Gastrocnemius medialis (tissue), 4 donors: ENCODE results near the gene CNTF. TPM values are rescaled to one million over a fixed set of nuclear protein-coding genes. Genes with fewer than 3 reads are reported as not detected.

Experiments used
- ATAC-seq, 2 donors: fragments of 150-250 bp; one replicate each; pipeline ENCODE4 v1.9.1; 2016
- DNase-seq, 2 donors: peaks; one replicate each; pipeline ENCODE4 v3.0.0-alpha.2; 2019
- H3K27ac ChIP-seq, 4 donors: fragments of 200-600 bp; sonication (generic); 1 replicate in 1 of 4; 2 replicates in 3 of 4; pipeline ENCODE4 v1.5.1; 2016 to 2018; ENCODE audit warnings: mild to moderate bottlenecking in 2 of 4, moderate library complexity in 1 of 4
- H3K27me3 ChIP-seq, 3 donors: fragments of 200-600 bp; sonication (generic) in 2 of 3; 1 replicate in 1 of 3; 2 replicates in 2 of 3; pipeline versions ENCODE4 v1.5.1 to v1.6.0; 2016 to 2019; ENCODE audit warnings: mild to moderate bottlenecking in 1 of 3, moderate library complexity in 1 of 3
- H3K36me3 ChIP-seq, 2 donors: fragments of 200-600 bp; sonication (generic) in 1 of 2; one replicate each; pipeline ENCODE4 v1.5.1; 2017 to 2018
- H3K4me1 ChIP-seq, 2 donors: fragments of 200-600 bp; sonication (generic) in 1 of 2; one replicate each; pipeline ENCODE4 v1.5.1; 2016 to 2017; ENCODE audit warnings: mild to moderate bottlenecking in 2 of 2
- H3K4me3 ChIP-seq, 4 donors: fragments of 200-600 bp; sonication (generic) in 3 of 4; 1 replicate in 1 of 4; 2 replicates in 3 of 4; pipeline ENCODE4 v1.5.1; 2016 to 2019; ENCODE audit warnings: mild to moderate bottlenecking in 2 of 4
- H3K9me3 ChIP-seq, 3 donors: fragments of 200-600 bp; sonication (generic) in 2 of 3; 1 replicate in 1 of 3; 2 replicates in 2 of 3; pipeline ENCODE4 v1.5.1; 2016 to 2019
- CTCF ChIP-seq, 5 experiments: fragments of 450-650 bp in 3 of 5; fragments of 200-600 bp in 2 of 5; sonication (generic) in 2 of 5; IDR thresholded peaks in 4 of 5; conservative IDR thresholded peaks in 1 of 5; 1 replicate in 4 of 5; 2 replicates in 1 of 5; pipeline ENCODE4 v1.5.1; 2016 to 2019; ENCODE audit warnings: antibody characterized with exemption in 5 of 5, mild to moderate bottlenecking in 3 of 5, moderate library complexity in 3 of 5
- POLR2A ChIP-seq, 2 donors: fragments of 450-650 bp; IDR thresholded peaks; one replicate each; pipeline ENCODE4 v1.6.1; 2017; ENCODE audit warnings: antibody characterized with exemption in 2 of 2, mild to moderate bottlenecking in 2 of 2, moderate library complexity in 2 of 2
- in situ Hi-C, 4 donors: fragments of 200-750 bp; cut with MboI; loops; one replicate each; pipeline versions ENCODE4 v1.15.0 to v1.8.0; 2017; ENCODE audit warnings: low sequenced_read_pairs in 4 of 4
- intact Hi-C: fragments of 100-400 bp; cut with DNase I; formaldehyde crosslinking; loops from one replicate; pipeline ENCODE4 v1.15.1; 2023; ENCODE audit warnings: low total_unique reads
- total RNA-seq, 4 donors: library from RNA; depleted of rRNA; stranded (reverse); fragments of >200 nt; gene quantifications; one replicate each; pipeline versions ENCODE4 v1.1.0 to v1.2.3, GENCODE V29; 2016

CNTF gene
- total RNA-seq, 4 donors from 2014 or later, result 3.2 to 8.5 (median 4.0) TPM

- intact Hi-C loops (loop anchor here (2.0 kb wide), 1 partner anchor 30 kb away; no protein-coding TSS in a partner anchor), in situ Hi-C loops (loop anchor here in 2 of 4 donors (25.0 kb wide), 2 partner anchors 884 to 934 kb away; partner anchors contain the start of genes CLP1 (in 1 of the 2), MED19 (in 1 of the 2), TMX2 (in 1 of the 2) and ZDHHC5 (in 1 of the 2))
- DNase-seq (no peak), ATAC-seq (no peak)
- no peak for TF ChIP-seq CTCF (IDR thresholded peaks at IDR 0.05 in 4 of 5, conservative IDR thresholded peaks at IDR 0.05 in 1 of 5)
- no peak for TF ChIP-seq POLR2A (IDR thresholded peaks at IDR 0.05)
- Histone ChIP-seq H3K27ac (no peak overlapping the region), H3K36me3 (no peaks in the 10 kb centered on the region), H3K27me3 (no peaks in the 10 kb centered on the region), H3K4me1 (peaks cover 66 to 79% of the 10 kb centered on the region in 2 donors), H3K9me3 (no peaks in the 10 kb centered on the region), H3K4me3 (no peak overlapping the region)
Observed at GRCh38 chr11:58596621-58597020, 25.8 kb upstream of the CNTF start.

GRCh38 chr11:58597486-58598144 lies 24.9 kb upstream of the CNTF start:
- in situ Hi-C loops, result loop anchor here in 2 of 4 donors (25.0 kb wide), 2 partner anchors 885 to 935 kb away; partner anchors contain the start of genes CLP1 (in 1 of the 2), MED19 (in 1 of the 2), TMX2 (in 1 of the 2) and ZDHHC5 (in 1 of the 2)
- Histone ChIP-seq H3K36me3 (no peaks in the 10 kb centered on the region), H3K27ac (no peak overlapping the region), H3K4me1 (peaks cover 63 to 73% of the 10 kb centered on the region in 2 donors), H3K9me3 (no peaks in the 10 kb centered on the region), H3K27me3 (no peaks in the 10 kb centered on the region), H3K4me3 (no peak overlapping the region)
- ATAC-seq (no peak), DNase-seq (no peak)
- intact Hi-C loops, result loop anchor here (2.0 kb wide), 1 partner anchor 29 kb away; no protein-coding TSS in a partner anchor
- TF ChIP-seq CTCF (IDR thresholded peaks at IDR 0.05 in 4 of 5, conservative IDR thresholded peaks at IDR 0.05 in 1 of 5) (no peak), POLR2A (IDR thresholded peaks at IDR 0.05) (no peak)

GRCh38 chr11:58600510-58600909 lies 22.0 kb upstream of the CNTF start:
- Histone ChIP-seq H3K36me3 (no peaks in the 10 kb centered on the region), H3K4me1 (peaks cover 47 to 66% of the 10 kb centered on the region in 2 donors), H3K27me3 (no peaks in the 10 kb centered on the region), H3K9me3 (no peaks in the 10 kb centered on the region), H3K27ac (no peak overlapping the region), H3K4me3 (no peak overlapping the region)
- DNase-seq (no peak), ATAC-seq (no peak)
- intact Hi-C loops (no loop called here), in situ Hi-C loops (no loop called here)
- TF ChIP-seq CTCF (IDR thresholded peaks at IDR 0.05 in 4 of 5, conservative IDR thresholded peaks at IDR 0.05 in 1 of 5) (no peak), POLR2A (IDR thresholded peaks at IDR 0.05) (no peak)

- intact Hi-C loops (no loop called here), in situ Hi-C loops (no loop called here)
- TF ChIP-seq CTCF (IDR thresholded peaks at IDR 0.05 in 4 of 5, conservative IDR thresholded peaks at IDR 0.05 in 1 of 5) (no peak), POLR2A (IDR thresholded peaks at IDR 0.05) (no peak)
- no peaks in the 10 kb centered on the region for H3K9me3 ChIP-seq
- ATAC-seq (no peak), DNase-seq (no peak)
- H3K4me3 ChIP-seq, result no peak overlapping the region
- H3K27me3 ChIP-seq, result no peaks in the 10 kb centered on the region
- peaks cover 18 to 37% of the 10 kb centered on the region in 2 donors for H3K4me1 ChIP-seq
- no peak overlapping the region for H3K27ac ChIP-seq
- peaks cover 3 to 24% of the 10 kb centered on the region in 2 donors for H3K36me3 ChIP-seq
Observed at GRCh38 chr11:58606930-58607714, 15.3 kb upstream of the CNTF start.
